Prostate gland (tissue), 2 donors: ENCODE data around the gene PRSS56.

Experiments
- CTCF ChIP-seq, 4 experiments: fragments of 200-600 bp in 2 of 4; fragments of 450-650 bp in 2 of 4; sonication (generic) in 2 of 4; IDR thresholded peaks; 1 replicate in 3 of 4; 2 replicates in 1 of 4; pipeline ENCODE4 v1.5.1; 2016 to 2019; ENCODE audit warnings: antibody characterized with exemption in 4 of 4, mild to moderate bottlenecking in 2 of 4, moderate library complexity in 2 of 4
- POLR2AphosphoS5 ChIP-seq: sonication (generic); formaldehyde crosslinking; IDR thresholded peaks from one replicate; pipeline ENCODE4 v1.6.1; 2017; ENCODE audit warnings: antibody characterized with exemption

- no peak for TF ChIP-seq CTCF (IDR thresholded peaks at IDR 0.05)
- no peak for TF ChIP-seq POLR2AphosphoS5
These were observed 52.9 kb downstream of the PRSS56 start for GRCh38 chr2:232573042-232573441.
